ENCODE data around the gene RAMP3.

- no peak for TF ChIP-seq CTCF (IDR thresholded peaks at IDR 0.05)
- TF ChIP-seq POLR2A (IDR thresholded peaks at IDR 0.05) = no peak
These were observed 38.0 kb upstream of the RAMP3 start for GRCh38 chr7:45119550-45119949.
